NCI-H2107 (cell line): ENCODE measurements around the gene OLFML3.

Source experiments
- DNase-seq: peaks from one replicate; lab custom pipeline; 2025; lab: John Stamatoyannopoulos, UW

Gene OLFML3

DNA sequence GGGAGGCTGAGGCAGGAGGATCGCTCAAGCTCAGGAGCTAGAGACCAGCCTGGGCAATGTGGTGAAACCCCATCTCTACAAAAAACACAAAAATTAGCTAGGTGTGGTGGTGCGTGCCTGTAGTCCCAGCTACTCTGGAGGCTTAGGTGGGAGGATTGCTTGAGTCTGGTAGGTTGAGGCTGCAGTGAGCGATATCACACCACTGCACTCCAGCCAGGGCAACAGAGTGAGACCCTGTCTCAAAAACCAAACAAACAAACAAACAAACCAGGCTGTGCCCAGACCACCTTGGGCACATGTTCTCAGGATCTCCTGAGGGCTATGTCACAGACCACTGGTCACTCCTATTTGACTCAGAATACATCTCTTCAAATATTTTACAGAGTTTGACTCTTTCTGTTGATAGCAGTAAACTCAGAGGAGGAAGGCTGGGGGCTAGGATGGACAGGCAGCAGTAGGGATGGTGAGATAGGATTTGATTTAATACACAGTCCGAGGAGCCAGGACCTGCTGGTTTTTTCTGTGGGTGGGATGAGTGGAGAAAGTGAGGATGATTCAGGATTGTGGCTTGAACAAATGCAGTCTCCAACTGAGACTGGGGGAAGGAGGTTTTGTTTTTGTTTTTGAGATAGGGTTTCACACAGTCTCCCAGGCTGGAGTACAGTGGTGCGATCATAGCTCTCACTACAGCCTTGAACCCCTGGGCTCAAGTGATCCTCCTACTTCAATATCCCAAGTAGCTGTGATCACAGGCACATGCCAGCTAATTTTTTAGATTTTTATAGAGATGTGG, 46.5 kb downstream of the OLFML3 start:
- no peak for DNase-seq

DNA sequence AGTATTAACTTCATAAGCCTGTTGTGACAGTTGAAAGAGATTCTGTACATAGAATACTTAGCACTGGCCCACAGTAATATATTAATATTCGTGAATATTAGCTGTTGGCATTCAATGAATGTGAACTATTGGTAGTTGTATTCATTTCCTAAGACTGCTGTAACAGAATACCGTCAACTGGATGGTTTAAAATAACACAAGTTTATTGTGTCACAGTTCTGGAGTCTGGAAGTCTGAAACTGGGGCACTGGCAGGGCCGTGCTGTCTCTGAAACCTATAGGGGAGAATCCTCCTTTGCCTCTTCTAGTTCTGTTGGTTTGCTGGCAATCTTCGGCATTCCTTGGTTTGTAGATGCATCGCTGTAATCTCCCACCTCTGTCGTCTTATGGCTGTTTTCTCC, 47.5 kb downstream of the OLFML3 start:
- no peak for DNase-seq
